ENCODE data around the gene LRP3. TPM values are rescaled to one million over a fixed set of nuclear protein-coding genes. Genes with fewer than 3 reads are reported as not detected.

The LRP3 gene
- total and polyA plus RNA-seq, 2 experiments from 2014 or later: 3.5 to 62.7 TPM

DNA sequence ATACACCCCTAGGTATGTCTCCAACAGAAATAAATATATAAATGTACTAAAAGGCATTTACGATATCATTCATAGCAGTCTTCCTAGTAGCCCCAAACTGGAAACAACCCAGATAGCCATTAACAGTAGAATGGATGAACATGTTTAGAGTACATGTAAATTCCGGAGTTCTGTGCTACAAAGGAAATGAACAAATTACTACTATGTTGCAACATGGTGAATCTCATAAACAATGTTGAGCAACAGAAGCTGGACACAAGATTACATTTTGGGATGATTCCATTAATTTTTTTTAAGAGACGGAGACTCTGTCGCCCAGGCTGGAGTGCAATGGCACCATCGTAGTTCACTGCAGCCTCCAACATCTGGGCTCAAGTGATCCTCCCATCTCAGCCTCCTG, 37.4 kb downstream of the LRP3 start (continued):
- TF ChIP-seq, protein P1, sequence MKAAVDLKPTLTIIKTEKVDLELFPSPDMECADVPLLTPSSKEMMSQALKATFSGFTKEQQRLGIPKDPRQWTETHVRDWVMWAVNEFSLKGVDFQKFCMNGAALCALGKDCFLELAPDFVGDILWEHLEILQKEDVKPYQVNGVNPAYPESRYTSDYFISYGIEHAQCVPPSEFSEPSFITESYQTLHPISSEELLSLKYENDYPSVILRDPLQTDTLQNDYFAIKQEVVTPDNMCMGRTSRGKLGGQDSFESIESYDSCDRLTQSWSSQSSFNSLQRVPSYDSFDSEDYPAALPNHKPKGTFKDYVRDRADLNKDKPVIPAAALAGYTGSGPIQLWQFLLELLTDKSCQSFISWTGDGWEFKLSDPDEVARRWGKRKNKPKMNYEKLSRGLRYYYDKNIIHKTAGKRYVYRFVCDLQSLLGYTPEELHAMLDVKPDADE (IDR thresholded peaks at IDR 0.05): no peak
- no peak for TF ChIP-seq EZH2 (IDR thresholded peaks at IDR 0.05; ENCODE audit: low read depth, unreplicated experiment)

DNA sequence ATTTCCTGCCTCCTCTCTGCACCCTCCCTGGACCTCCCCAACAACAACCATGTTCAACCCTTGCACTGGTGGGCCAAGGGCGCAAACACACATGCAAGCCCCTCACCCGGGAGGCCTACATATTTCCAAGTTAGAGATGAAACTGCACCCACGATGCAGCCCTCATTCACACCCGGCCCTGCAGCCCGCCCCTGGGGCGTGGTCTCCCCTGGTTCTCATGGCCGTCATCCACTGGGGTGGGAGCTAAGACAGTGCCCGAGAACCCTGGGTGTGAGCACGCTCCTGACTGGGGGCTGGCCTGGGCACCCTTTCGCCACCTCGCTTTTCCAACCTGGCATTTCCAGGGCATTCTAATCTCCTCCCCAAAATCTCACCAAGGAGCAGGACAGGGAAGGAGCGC, 38.5 kb downstream of the LRP3 start:
- Histone ChIP-seq H3K4me1 (ENCODE audit: insufficient read depth) (0 out of 2 replicates have a peak, but pooled peaks cover 2% of the 10 kb centered on the region), H3K27ac (ENCODE audit: low read depth) (no peak overlapping the region), H3K4me2 (no peak overlapping the region), H3K9me2 (ENCODE audit: insufficient read depth) (no peaks in the 10 kb centered on the region), H3K36me3 (ENCODE audit: insufficient read depth) (no peaks in the 10 kb centered on the region), H3K79me2 (replicated peaks; ENCODE audit: insufficient read depth) (no peaks in the 10 kb centered on the region), H3K27me3 (ENCODE audit: insufficient read depth) (peaks cover 7% of the 10 kb centered on the region), H4K20me1 (replicated peaks; ENCODE audit: insufficient read depth) (no peaks in the 10 kb centered on the region), H2AFZ (no peak overlapping the region), H3K4me3 (no peak overlapping the region), H3F3A (replicated peaks; ENCODE audit: low read depth) (peaks cover 3% of the 10 kb centered on the region; the same call in 1 of the 2 replicates)
- DNase-seq (ENCODE audit: low spot score): no peak
- Mint-ChIP-seq H3K4me3 (no peak overlapping the region), H3K4me1 (no peaks in the 10 kb centered on the region), H3K36me3 (ENCODE audit: low read depth) (peaks cover 10% of the 10 kb centered on the region), H3K27ac (no peak overlapping the region), H3K9me3 (peaks cover 20% of the 10 kb centered on the region), H3K27me3 (ENCODE audit: insufficient read depth, low read depth, poor library complexity) (peaks cover 7% of the 10 kb centered on the region)
- TF ChIP-seq EZH2 (IDR thresholded peaks at IDR 0.05; ENCODE audit: low read depth, unreplicated experiment) (no peak), POLR2AphosphoS5 (IDR thresholded peaks at IDR 0.05; ENCODE audit: low read depth) (no peak), NANOG (IDR thresholded peaks at IDR 0.05; ENCODE audit: borderline replicate concordance) (no peak), ZNF331 (CRISPR knock-in tag; IDR thresholded peaks at IDR 0.05; ENCODE audit: low read depth) (no peak), STAT1 (IDR thresholded peaks at IDR 0.05; ENCODE audit: unreplicated experiment) (no peak), JUNB (IDR thresholded peaks at IDR 0.05; ENCODE audit: unreplicated experiment) (no peak), ZNF114 (CRISPR knock-in tag; IDR thresholded peaks at IDR 0.05) (no peak), EZH2phosphoT487 (IDR thresholded peaks at IDR 0.05; ENCODE audit: unreplicated experiment) (no peak)
- TF ChIP-seq, protein P2, sequence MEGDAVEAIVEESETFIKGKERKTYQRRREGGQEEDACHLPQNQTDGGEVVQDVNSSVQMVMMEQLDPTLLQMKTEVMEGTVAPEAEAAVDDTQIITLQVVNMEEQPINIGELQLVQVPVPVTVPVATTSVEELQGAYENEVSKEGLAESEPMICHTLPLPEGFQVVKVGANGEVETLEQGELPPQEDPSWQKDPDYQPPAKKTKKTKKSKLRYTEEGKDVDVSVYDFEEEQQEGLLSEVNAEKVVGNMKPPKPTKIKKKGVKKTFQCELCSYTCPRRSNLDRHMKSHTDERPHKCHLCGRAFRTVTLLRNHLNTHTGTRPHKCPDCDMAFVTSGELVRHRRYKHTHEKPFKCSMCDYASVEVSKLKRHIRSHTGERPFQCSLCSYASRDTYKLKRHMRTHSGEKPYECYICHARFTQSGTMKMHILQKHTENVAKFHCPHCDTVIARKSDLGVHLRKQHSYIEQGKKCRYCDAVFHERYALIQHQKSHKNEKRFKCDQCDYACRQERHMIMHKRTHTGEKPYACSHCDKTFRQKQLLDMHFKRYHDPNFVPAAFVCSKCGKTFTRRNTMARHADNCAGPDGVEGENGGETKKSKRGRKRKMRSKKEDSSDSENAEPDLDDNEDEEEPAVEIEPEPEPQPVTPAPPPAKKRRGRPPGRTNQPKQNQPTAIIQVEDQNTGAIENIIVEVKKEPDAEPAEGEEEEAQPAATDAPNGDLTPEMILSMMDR (conservative IDR thresholded peaks at IDR 0.05; ENCODE audit: low read depth in 2 of 2): no peak
- TF ChIP-seq, protein P3, sequence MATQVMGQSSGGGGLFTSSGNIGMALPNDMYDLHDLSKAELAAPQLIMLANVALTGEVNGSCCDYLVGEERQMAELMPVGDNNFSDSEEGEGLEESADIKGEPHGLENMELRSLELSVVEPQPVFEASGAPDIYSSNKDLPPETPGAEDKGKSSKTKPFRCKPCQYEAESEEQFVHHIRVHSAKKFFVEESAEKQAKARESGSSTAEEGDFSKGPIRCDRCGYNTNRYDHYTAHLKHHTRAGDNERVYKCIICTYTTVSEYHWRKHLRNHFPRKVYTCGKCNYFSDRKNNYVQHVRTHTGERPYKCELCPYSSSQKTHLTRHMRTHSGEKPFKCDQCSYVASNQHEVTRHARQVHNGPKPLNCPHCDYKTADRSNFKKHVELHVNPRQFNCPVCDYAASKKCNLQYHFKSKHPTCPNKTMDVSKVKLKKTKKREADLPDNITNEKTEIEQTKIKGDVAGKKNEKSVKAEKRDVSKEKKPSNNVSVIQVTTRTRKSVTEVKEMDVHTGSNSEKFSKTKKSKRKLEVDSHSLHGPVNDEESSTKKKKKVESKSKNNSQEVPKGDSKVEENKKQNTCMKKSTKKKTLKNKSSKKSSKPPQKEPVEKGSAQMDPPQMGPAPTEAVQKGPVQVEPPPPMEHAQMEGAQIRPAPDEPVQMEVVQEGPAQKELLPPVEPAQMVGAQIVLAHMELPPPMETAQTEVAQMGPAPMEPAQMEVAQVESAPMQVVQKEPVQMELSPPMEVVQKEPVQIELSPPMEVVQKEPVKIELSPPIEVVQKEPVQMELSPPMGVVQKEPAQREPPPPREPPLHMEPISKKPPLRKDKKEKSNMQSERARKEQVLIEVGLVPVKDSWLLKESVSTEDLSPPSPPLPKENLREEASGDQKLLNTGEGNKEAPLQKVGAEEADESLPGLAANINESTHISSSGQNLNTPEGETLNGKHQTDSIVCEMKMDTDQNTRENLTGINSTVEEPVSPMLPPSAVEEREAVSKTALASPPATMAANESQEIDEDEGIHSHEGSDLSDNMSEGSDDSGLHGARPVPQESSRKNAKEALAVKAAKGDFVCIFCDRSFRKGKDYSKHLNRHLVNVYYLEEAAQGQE (IDR thresholded peaks at IDR 0.05; ENCODE audit: unreplicated experiment): no peak
- TF ChIP-seq, protein P1 (IDR thresholded peaks at IDR 0.05): no peak
- no peak for ATAC-seq
